SK-N-SH treated with all-trans-retinoic acid at 6 μM for 48 hours (cell line): ENCODE data around the gene PTGES.

ENCODE experiments used
- CSDC2 ChIP-seq: fragments of 250-450 bp; sonication (Bioruptor Pico); IDR thresholded peaks from 2 replicates; pipeline ENCODE4 v1.5.0; 2020; ENCODE audit warnings: mild to moderate bottlenecking, moderate library complexity
- ESRRG ChIP-seq: fragments of 250-450 bp; sonication (Bioruptor Pico); IDR thresholded peaks from 2 replicates; pipeline ENCODE4 v1.6.1; 2021; ENCODE audit warnings: mild to moderate bottlenecking
- GLIS3 ChIP-seq: fragments of 250-450 bp; sonication (Bioruptor Pico); IDR thresholded peaks from 2 replicates; pipeline ENCODE4 v1.5.0; 2020; ENCODE audit warnings: mild to moderate bottlenecking, moderate library complexity
- ISL1 ChIP-seq: fragments of 250-450 bp; sonication (Bioruptor Pico); IDR thresholded peaks from 2 replicates; pipeline ENCODE4 v2.1.2; 2022; ENCODE audit warnings: mild to moderate bottlenecking, moderate library complexity
- POU6F1 ChIP-seq: fragments of 250-450 bp; sonication (Bioruptor Pico); IDR thresholded peaks from 2 replicates; pipeline ENCODE4 v1.8.0; 2021; ENCODE audit warnings: low read depth, mild to moderate bottlenecking, moderate library complexity, borderline replicate concordance
- PPARA ChIP-seq: fragments of 250-450 bp; sonication (Bioruptor Pico); IDR thresholded peaks from 2 replicates; pipeline ENCODE4 v1.5.0; 2020; ENCODE audit warnings: mild to moderate bottlenecking, borderline replicate concordance
- RARB ChIP-seq: fragments of 250-450 bp; sonication (Bioruptor Pico); IDR thresholded peaks from 2 replicates; pipeline ENCODE4 v1.8.0; 2021; ENCODE audit warnings: mild to moderate bottlenecking, moderate library complexity
- TOX ChIP-seq: fragments of 250-450 bp; sonication (Bioruptor Pico); IDR thresholded peaks from 2 replicates; pipeline ENCODE4 v1.8.0; 2021; ENCODE audit warnings: mild to moderate bottlenecking, moderate library complexity, borderline replicate concordance
- ZFP3 ChIP-seq: fragments of 250-450 bp; sonication (Bioruptor Pico); IDR thresholded peaks from 2 replicates; pipeline ENCODE4 v1.5.0; 2020; ENCODE audit warnings: mild to moderate bottlenecking, moderate library complexity
- ZFP30 ChIP-seq: fragments of 450-650 bp; formaldehyde crosslinking; IDR thresholded peaks from 2 replicates; pipeline ENCODE4 v1.5.0; 2022; ENCODE audit warnings: mild to moderate bottlenecking, moderate library complexity
- ZNF70 ChIP-seq: fragments of 450-650 bp; formaldehyde crosslinking; IDR thresholded peaks from 2 replicates; pipeline ENCODE4 v1.5.0; 2020; ENCODE audit warnings: mild to moderate bottlenecking, moderate library complexity
- TF ChIP-seq, protein P1 (sequence below): fragments of 250-450 bp; sonication (Bioruptor Pico); IDR thresholded peaks from 2 replicates; pipeline ENCODE4 v1.8.0; 2020; ENCODE audit warnings: mild to moderate bottlenecking, moderate library complexity, borderline replicate concordance
- TF ChIP-seq, protein P2 (sequence below): fragments of 250-450 bp; sonication (Bioruptor Pico); IDR thresholded peaks from 2 replicates; pipeline ENCODE4 v1.5.0; 2020; ENCODE audit warnings: mild to moderate bottlenecking, moderate library complexity

GRCh38 chr9:129714511-129715061 lies 38.3 kb downstream of the PTGES start:
- no peak for TF ChIP-seq PPARA (CRISPR knock-in tag)
- TF ChIP-seq, protein P1, sequence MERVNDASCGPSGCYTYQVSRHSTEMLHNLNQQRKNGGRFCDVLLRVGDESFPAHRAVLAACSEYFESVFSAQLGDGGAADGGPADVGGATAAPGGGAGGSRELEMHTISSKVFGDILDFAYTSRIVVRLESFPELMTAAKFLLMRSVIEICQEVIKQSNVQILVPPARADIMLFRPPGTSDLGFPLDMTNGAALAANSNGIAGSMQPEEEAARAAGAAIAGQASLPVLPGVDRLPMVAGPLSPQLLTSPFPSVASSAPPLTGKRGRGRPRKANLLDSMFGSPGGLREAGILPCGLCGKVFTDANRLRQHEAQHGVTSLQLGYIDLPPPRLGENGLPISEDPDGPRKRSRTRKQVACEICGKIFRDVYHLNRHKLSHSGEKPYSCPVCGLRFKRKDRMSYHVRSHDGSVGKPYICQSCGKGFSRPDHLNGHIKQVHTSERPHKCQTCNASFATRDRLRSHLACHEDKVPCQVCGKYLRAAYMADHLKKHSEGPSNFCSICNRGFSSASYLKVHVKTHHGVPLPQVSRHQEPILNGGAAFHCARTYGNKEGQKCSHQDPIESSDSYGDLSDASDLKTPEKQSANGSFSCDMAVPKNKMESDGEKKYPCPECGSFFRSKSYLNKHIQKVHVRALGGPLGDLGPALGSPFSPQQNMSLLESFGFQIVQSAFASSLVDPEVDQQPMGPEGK (CRISPR knock-in tag): no peak
- no peak for TF ChIP-seq GLIS3 (CRISPR knock-in tag)
- TF ChIP-seq ZFP3 (CRISPR knock-in tag): no peak
- no peak for TF ChIP-seq ISL1 (CRISPR knock-in tag)
- TF ChIP-seq, protein P2, sequence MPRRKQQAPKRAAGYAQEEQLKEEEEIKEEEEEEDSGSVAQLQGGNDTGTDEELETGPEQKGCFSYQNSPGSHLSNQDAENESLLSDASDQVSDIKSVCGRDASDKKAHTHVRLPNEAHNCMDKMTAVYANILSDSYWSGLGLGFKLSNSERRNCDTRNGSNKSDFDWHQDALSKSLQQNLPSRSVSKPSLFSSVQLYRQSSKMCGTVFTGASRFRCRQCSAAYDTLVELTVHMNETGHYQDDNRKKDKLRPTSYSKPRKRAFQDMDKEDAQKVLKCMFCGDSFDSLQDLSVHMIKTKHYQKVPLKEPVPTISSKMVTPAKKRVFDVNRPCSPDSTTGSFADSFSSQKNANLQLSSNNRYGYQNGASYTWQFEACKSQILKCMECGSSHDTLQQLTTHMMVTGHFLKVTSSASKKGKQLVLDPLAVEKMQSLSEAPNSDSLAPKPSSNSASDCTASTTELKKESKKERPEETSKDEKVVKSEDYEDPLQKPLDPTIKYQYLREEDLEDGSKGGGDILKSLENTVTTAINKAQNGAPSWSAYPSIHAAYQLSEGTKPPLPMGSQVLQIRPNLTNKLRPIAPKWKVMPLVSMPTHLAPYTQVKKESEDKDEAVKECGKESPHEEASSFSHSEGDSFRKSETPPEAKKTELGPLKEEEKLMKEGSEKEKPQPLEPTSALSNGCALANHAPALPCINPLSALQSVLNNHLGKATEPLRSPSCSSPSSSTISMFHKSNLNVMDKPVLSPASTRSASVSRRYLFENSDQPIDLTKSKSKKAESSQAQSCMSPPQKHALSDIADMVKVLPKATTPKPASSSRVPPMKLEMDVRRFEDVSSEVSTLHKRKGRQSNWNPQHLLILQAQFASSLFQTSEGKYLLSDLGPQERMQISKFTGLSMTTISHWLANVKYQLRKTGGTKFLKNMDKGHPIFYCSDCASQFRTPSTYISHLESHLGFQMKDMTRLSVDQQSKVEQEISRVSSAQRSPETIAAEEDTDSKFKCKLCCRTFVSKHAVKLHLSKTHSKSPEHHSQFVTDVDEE (CRISPR knock-in tag): no peak
- TF ChIP-seq CSDC2 (CRISPR knock-in tag): no peak
- no peak for TF ChIP-seq ESRRG (CRISPR knock-in tag)
- no peak for TF ChIP-seq POU6F1 (CRISPR knock-in tag)
- TF ChIP-seq ZFP30 (CRISPR knock-in tag): no peak
- TF ChIP-seq RARB (CRISPR knock-in tag): no peak
- TF ChIP-seq TOX (CRISPR knock-in tag): no peak
- no peak for TF ChIP-seq ZNF70 (CRISPR knock-in tag)
